HepG2 (cell line): ENCODE results near the gene SLC25A11. TPM values are rescaled to one million over a fixed set of nuclear protein-coding genes. Genes with fewer than 3 reads are reported as not detected.

Experiments
- ARID2 ChIP-seq: sonication (generic); formaldehyde crosslinking; IDR thresholded peaks from 2 replicates; pipeline ENCODE4 v1.8.1; 2022; ENCODE audit warnings: mild to moderate bottlenecking, missing genetic modification reagents, borderline replicate concordance
- HMGA1 ChIP-seq: sonication (generic); formaldehyde crosslinking; conservative IDR thresholded peaks from 2 replicates; pipeline ENCODE4 v1.4.0; 2020; ENCODE audit warnings: missing genetic modification reagents
- HOXD1 ChIP-seq: sonication (generic); formaldehyde crosslinking; IDR thresholded peaks from 2 replicates; pipeline ENCODE4 v1.5.0; 2020; ENCODE audit warnings: missing genetic modification reagents
- JUNB ChIP-seq: sonication (generic); formaldehyde crosslinking; IDR thresholded peaks from 2 replicates; pipeline ENCODE4 v1.8.0; 2022; ENCODE audit warnings: missing genetic modification reagents, mild to moderate bottlenecking, borderline replicate concordance
- KDM1A ChIP-seq: IDR thresholded peaks from 2 replicates; pipeline ENCODE4 v1.6.1; 2016; ENCODE audit warnings: missing compliant biosample characterization
- MAFG ChIP-seq: sonication (generic); formaldehyde crosslinking; IDR thresholded peaks from 2 replicates; pipeline ENCODE4 v1.5.1; 2020; ENCODE audit warnings: mild to moderate bottlenecking, missing genetic modification reagents
- MTA1 ChIP-seq: sonication (generic); formaldehyde crosslinking; IDR thresholded peaks from 2 replicates; pipeline ENCODE4 v1.4.0; 2020; ENCODE audit warnings: missing genetic modification reagents, mild to moderate bottlenecking, borderline replicate concordance
- MXD4 ChIP-seq: IDR thresholded peaks from 2 replicates; pipeline ENCODE4 v1.6.1; 2016; ENCODE audit warnings: mild to moderate bottlenecking, missing biosample characterization, missing genetic modification reagents
- PHF5A ChIP-seq: IDR thresholded peaks from one replicate; pipeline ENCODE4 v1.6.1; 2018; ENCODE audit warnings: low read depth, missing genetic modification reagents; ENCODE audit not compliant: unreplicated experiment
- PRMT3 ChIP-seq: sonication (generic); formaldehyde crosslinking; IDR thresholded peaks from 2 replicates; pipeline ENCODE4 v1.8.1; 2022; ENCODE audit warnings: low read depth, mild to moderate bottlenecking, moderate library complexity, missing genetic modification reagents, borderline replicate concordance
- RNF2 ChIP-seq: fragments of 450-650 bp; conservative IDR thresholded peaks from 2 replicates; pipeline ENCODE4 v1.6.1; 2016; ENCODE audit warnings: low read depth
- SP5 ChIP-seq: IDR thresholded peaks from 2 replicates; pipeline ENCODE4 v1.6.1; 2016; ENCODE audit warnings: low read depth, borderline replicate concordance
- ZNF12 ChIP-seq: sonication (generic); formaldehyde crosslinking; IDR thresholded peaks from 2 replicates; pipeline ENCODE4 v1.5.0; 2020; ENCODE audit warnings: missing genetic modification reagents
- ZNF143 ChIP-seq: sonication (generic); formaldehyde crosslinking; IDR thresholded peaks from 2 replicates; pipeline ENCODE4 v1.4.0; 2020; ENCODE audit warnings: missing genetic modification reagents
- ZNF430 ChIP-seq: sonication (generic); formaldehyde crosslinking; IDR thresholded peaks from 2 replicates; pipeline ENCODE4 v1.9.0; 2021; ENCODE audit warnings: mild to moderate bottlenecking, missing genetic modification reagents
- ZNF598 ChIP-seq: sonication (generic); formaldehyde crosslinking; IDR thresholded peaks from 2 replicates; pipeline ENCODE4 v1.5.1; 2020; ENCODE audit warnings: mild to moderate bottlenecking, missing genetic modification reagents, borderline replicate concordance
- polyA plus RNA-seq, 8 experiments: library from polyadenylated mRNA; depleted of rRNA in 3 of 8; stranded (reverse) in 7 of 8; unstranded in 1 of 8; fragments of >200 nt; fragmentation: Illumina TruSeq in 4 of 8; extraction: Trizol in 4 of 8; gene quantifications; 2 replicates each; pipeline versions ENCODE4 v1.2.1 to v1.2.3, GENCODE V29; 2011 to 2016; ENCODE audit warnings: low read depth in 4 of 8, missing spikeins in 1 of 8, mixed read lengths in 1 of 8; ENCODE audit not compliant: insufficient read depth in 1 of 8
- total RNA-seq, 5 experiments: library from RNA; depleted of rRNA; stranded (reverse); fragments of >200 nt; fragmentation: Illumina TruSeq; extraction: Trizol; gene quantifications; 2 replicates each; pipeline ENCODE4 v1.2.3, GENCODE V29; 2016; ENCODE audit warnings: low read depth in 1 of 5
- TF ChIP-seq, protein P1 (sequence below): IDR thresholded peaks from 2 replicates; pipeline ENCODE4 v1.6.1; 2016; ENCODE audit warnings: low read depth, missing genetic modification reagents, missing compliant biosample characterization
- TF ChIP-seq, protein P2 (sequence below): fragments of 450-650 bp; IDR thresholded peaks from 2 replicates; pipeline ENCODE4 v1.6.1; 2017
- TF ChIP-seq, protein P3 (sequence below): sonication (generic); formaldehyde crosslinking; IDR thresholded peaks from 2 replicates; pipeline ENCODE4 v1.8.1; 2022; ENCODE audit warnings: mild to moderate bottlenecking, missing genetic modification reagents
- TF ChIP-seq, protein P4 (sequence below): sonication (generic); formaldehyde crosslinking; IDR thresholded peaks from 2 replicates; pipeline ENCODE4 v1.8.1; 2023; ENCODE audit warnings: mild to moderate bottlenecking, missing genetic modification reagents

The SLC25A11 gene
- total and polyA plus RNA-seq, 2 of the 13 experiments (the other 11 are each of a cell fraction or from before 2014, with no cell fraction given), result 35.4 to 47.2 TPM

DNA sequence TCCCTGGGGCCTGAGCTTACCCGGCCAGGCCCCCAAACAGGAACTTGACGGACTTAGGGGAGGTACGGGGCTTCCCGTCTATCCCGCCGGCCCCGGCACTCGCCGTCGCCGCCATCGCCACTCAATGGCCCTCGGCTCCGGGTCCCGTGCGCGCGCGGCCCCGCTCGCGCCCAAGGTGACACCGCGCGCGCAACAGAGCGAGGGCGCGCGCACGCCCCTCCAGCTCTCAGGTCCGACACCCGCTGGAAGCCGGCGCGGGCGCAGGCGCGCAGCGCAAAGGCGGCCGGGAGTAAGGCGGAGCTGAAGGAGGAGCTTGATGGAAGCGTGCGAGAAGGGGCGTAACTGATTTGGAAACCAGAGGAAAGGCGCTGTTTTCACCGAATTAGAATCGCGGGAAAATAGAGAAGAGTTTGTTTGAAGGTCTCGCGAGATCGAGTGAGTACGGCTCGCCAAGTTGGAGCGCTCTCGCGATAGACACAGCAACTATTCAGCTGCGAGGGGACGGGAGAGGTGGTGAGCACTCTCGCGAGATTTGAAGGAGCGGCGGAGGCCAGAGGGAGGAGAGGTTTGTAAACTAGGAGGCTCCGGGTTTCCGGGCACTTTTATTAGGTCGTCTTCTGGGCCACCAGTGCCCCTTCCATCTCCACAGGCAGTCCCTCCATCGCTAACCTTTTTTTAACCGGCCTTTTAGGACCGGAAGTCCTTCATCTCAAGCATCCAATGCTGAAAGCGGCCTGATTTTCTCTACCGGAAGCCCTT, at the start of gene SLC25A11, which contains the start of gene RNF167 (continued):
- TF ChIP-seq MXD4 (CRISPR knock-in tag) (peak; percentile 40), PRMT3 (CRISPR knock-in tag) (no peak), ZNF143 (CRISPR knock-in tag) (peak; percentile 86), ZNF430 (CRISPR knock-in tag) (no peak), ARID2 (CRISPR knock-in tag) (no peak), ZNF598 (CRISPR knock-in tag) (0 out of 2 replicates have a peak, but pooled peaks have one; percentile 26), HOXD1 (peak; percentile 14; the same call in 1 of the 2 replicates), KDM1A (CRISPR knock-in tag) (no peak), PHF5A (CRISPR knock-in tag) (peak; percentile 75), MTA1 (CRISPR knock-in tag) (0 out of 2 replicates have a peak, but pooled peaks have one; percentile 20), HMGA1 (no peak), RNF2 (peak; percentile 59; the same call in 1 of the 2 replicates), ZNF12 (CRISPR knock-in tag) (no peak), JUNB (CRISPR knock-in tag) (no peak), MAFG (CRISPR knock-in tag) (no peak), SP5 (CRISPR knock-in tag) (no peak)
- TF ChIP-seq, protein P1, sequence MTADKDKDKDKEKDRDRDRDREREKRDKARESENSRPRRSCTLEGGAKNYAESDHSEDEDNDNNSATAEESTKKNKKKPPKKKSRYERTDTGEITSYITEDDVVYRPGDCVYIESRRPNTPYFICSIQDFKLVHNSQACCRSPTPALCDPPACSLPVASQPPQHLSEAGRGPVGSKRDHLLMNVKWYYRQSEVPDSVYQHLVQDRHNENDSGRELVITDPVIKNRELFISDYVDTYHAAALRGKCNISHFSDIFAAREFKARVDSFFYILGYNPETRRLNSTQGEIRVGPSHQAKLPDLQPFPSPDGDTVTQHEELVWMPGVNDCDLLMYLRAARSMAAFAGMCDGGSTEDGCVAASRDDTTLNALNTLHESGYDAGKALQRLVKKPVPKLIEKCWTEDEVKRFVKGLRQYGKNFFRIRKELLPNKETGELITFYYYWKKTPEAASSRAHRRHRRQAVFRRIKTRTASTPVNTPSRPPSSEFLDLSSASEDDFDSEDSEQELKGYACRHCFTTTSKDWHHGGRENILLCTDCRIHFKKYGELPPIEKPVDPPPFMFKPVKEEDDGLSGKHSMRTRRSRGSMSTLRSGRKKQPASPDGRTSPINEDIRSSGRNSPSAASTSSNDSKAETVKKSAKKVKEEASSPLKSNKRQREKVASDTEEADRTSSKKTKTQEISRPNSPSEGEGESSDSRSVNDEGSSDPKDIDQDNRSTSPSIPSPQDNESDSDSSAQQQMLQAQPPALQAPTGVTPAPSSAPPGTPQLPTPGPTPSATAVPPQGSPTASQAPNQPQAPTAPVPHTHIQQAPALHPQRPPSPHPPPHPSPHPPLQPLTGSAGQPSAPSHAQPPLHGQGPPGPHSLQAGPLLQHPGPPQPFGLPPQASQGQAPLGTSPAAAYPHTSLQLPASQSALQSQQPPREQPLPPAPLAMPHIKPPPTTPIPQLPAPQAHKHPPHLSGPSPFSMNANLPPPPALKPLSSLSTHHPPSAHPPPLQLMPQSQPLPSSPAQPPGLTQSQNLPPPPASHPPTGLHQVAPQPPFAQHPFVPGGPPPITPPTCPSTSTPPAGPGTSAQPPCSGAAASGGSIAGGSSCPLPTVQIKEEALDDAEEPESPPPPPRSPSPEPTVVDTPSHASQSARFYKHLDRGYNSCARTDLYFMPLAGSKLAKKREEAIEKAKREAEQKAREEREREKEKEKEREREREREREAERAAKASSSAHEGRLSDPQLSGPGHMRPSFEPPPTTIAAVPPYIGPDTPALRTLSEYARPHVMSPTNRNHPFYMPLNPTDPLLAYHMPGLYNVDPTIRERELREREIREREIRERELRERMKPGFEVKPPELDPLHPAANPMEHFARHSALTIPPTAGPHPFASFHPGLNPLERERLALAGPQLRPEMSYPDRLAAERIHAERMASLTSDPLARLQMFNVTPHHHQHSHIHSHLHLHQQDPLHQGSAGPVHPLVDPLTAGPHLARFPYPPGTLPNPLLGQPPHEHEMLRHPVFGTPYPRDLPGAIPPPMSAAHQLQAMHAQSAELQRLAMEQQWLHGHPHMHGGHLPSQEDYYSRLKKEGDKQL (CRISPR knock-in tag), result no peak
- TF ChIP-seq, protein P2, sequence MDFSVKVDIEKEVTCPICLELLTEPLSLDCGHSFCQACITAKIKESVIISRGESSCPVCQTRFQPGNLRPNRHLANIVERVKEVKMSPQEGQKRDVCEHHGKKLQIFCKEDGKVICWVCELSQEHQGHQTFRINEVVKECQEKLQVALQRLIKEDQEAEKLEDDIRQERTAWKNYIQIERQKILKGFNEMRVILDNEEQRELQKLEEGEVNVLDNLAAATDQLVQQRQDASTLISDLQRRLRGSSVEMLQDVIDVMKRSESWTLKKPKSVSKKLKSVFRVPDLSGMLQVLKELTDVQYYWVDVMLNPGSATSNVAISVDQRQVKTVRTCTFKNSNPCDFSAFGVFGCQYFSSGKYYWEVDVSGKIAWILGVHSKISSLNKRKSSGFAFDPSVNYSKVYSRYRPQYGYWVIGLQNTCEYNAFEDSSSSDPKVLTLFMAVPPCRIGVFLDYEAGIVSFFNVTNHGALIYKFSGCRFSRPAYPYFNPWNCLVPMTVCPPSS, result no peak
- TF ChIP-seq, protein P3, sequence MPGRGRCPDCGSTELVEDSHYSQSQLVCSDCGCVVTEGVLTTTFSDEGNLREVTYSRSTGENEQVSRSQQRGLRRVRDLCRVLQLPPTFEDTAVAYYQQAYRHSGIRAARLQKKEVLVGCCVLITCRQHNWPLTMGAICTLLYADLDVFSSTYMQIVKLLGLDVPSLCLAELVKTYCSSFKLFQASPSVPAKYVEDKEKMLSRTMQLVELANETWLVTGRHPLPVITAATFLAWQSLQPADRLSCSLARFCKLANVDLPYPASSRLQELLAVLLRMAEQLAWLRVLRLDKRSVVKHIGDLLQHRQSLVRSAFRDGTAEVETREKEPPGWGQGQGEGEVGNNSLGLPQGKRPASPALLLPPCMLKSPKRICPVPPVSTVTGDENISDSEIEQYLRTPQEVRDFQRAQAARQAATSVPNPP (CRISPR knock-in tag), result no peak
- TF ChIP-seq, protein P4, sequence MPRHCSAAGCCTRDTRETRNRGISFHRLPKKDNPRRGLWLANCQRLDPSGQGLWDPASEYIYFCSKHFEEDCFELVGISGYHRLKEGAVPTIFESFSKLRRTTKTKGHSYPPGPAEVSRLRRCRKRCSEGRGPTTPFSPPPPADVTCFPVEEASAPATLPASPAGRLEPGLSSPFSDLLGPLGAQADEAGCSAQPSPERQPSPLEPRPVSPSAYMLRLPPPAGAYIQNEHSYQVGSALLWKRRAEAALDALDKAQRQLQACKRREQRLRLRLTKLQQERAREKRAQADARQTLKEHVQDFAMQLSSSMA (CRISPR knock-in tag), result 0 out of 2 replicates have a peak, but pooled peaks have one; percentile 74
